Superior temporal gyrus (tissue), 1 donor: ENCODE measurements around the gene PPP2R5D.

Experiments used
- DNase-seq: peaks from one replicate; pipeline ENCODE4 v3.0.0-alpha.2; 2016; ENCODE audit errors: extremely low spot score

Gene PPP2R5D

GRCh38 chr6:43055966-43056365 lies 71.6 kb downstream of the PPP2R5D start:
- no peak for DNase-seq

- DNase-seq = no peak
Measured at GRCh38 chr6:43058531-43058930, 74.2 kb downstream of the PPP2R5D start.

DNA sequence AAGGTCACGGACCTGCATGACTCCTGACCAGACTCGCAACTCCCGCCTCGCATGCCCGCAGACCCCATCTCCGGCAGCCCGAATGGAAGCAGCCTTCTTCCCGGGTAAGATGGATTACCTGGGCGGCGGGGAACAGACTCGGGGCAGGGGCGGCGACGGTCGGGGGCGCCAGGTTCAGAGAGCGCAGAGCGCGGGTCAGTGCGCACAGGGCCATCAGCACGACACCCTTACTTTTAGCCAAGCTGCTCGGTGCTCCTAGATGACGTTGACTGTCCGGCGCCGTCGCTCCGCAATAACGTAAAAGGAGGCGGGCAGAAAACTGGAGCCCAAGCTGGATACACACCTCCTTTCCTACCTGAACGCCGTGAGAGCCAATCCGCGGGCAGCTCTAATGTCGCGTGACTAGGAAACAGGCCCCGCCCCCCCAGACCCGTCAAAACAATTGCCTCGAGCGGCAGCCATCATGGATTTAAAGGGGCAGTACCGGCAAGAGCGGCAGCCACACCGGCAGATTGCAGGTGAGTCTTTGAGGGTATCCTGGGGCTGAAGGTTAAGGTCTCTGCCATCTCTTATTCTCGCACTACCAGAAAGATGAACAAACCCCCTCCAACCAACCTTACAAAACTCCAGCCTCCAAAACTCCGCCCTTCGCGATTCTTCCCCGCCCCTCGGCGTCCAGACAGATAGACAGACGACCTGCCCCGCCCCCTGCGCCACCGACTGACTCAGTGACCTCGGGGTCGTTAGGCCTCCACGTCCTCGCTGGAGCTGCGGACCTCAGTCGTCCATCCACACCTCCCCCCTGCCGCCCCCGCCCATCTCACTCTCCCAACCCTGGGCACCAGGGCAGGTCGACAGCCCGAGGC lies 75.0 kb downstream of the PPP2R5D start, which contains the start of the genes KLC4 and MRPL2:
Gene KLC4, plus strand, starts transcription at position 464 of the 866 bp plus-strand sequence. CDS start 1,705 bp downstream, outside the sequence.
Gene MRPL2, minus strand, starts transcription at position 267 of the 866 bp plus-strand sequence. Its CDS starts 53 bp downstream, at position 214.
- peak; percentile 99 for DNase-seq

GRCh38 chr6:43060034-43060754 lies 75.8 kb downstream of the PPP2R5D start:
- DNase-seq = no peak

DNA sequence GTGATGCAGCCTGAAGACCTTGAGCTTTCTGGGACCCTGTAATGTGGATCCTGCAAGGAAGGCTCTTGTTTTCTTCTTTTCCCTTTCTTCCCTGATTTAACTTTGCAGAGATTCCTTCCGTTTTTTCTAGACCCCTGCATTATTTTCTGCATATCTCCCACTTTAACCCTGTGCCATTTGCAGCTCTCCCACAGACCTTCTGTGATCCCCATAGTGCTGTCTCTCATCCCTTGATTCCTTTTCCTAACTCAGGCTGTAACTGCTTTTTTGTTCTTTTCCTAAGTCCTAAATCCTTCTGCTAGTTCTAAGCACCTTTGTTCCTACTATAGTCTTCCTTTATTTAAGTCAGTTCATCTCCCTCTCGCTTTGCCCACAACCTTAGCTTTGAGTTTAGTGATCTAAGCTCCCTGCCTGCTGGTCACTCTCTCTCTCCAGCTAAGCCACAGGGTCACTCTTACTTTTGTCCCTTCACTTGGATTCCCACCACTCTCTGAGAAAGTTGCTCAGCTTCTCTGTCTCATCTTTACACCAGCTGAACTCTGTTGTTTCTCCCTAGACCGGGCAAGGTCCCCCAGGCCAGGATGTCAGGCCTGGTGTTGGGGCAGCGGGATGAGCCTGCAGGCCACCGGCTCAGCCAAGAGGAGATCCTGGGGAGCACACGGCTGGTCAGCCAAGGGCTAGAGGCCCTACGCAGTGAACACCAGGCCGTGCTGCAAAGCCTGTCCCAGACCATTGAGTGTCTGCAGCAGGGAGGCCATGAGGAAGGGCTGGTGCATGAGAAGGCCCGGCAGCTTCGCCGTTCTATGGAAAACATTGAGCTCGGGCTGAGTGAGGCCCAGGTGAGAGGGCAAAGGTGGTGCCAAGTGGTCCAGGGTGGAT lies 76.6 kb downstream of the PPP2R5D start:
- no peak for DNase-seq

- DNase-seq = no peak
Measured at GRCh38 chr6:43061861-43062260, 77.5 kb downstream of the PPP2R5D start.
